ENCODE measurements around the gene OR52N2.

Gene OR52N2

DNA sequence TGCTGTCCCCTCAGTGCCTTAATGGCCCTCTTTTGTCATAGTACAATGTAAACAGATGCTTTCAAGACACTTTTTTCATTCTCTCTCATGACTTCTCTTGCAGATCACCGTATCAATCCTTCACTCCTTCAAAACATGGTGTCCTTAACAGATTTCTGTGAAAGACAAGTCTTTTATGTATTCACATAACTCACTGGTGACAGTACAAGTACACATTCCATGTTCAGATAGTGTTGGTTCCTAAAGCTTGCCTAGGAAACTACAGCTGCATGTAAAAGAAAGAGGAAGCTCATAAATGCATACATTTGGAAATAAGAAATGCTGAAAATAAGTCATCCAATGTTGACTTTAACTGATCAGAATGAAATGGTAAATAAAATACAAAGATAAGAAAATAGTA lies 38.0 kb downstream of the OR52N2 start:
- no peak overlapping the region for H3K27ac Mint-ChIP-seq
- H3K27me3 Mint-ChIP-seq: no peaks in the 10 kb centered on the region
- no peak for DNase-seq

GRCh38 chr11:5847711-5848110 lies 39.0 kb downstream of the OR52N2 start:
- Mint-ChIP-seq H3K27me3 (peaks cover 3% of the 10 kb centered on the region), H3K4me3 (no peak overlapping the region), H3K9me3 (no peaks in the 10 kb centered on the region), H3K27ac (no peak overlapping the region), H3K4me1 (no peaks in the 10 kb centered on the region)
- no peak for DNase-seq
- ATAC-seq: no peak

More for the DNA sequence above, 38.0 kb downstream of the OR52N2 start:
- no peak overlapping the region for H3K4me3 Mint-ChIP-seq
- ATAC-seq: no peak
- H3K4me1 Mint-ChIP-seq: no peaks in the 10 kb centered on the region
- no peaks in the 10 kb centered on the region for H3K9me3 Mint-ChIP-seq

- H3K27me3 Mint-ChIP-seq: peaks cover 12% of the 10 kb centered on the region
- no peaks in the 10 kb centered on the region for H3K4me1 Mint-ChIP-seq
- no peaks in the 10 kb centered on the region for H3K9me3 Mint-ChIP-seq
- H3K27ac Mint-ChIP-seq: no peak overlapping the region
- no peak for DNase-seq
- H3K4me3 Mint-ChIP-seq: no peak overlapping the region
- no peak for ATAC-seq
Measured at GRCh38 chr11:5851002-5851401, 42.3 kb downstream of the OR52N2 start.

DNA sequence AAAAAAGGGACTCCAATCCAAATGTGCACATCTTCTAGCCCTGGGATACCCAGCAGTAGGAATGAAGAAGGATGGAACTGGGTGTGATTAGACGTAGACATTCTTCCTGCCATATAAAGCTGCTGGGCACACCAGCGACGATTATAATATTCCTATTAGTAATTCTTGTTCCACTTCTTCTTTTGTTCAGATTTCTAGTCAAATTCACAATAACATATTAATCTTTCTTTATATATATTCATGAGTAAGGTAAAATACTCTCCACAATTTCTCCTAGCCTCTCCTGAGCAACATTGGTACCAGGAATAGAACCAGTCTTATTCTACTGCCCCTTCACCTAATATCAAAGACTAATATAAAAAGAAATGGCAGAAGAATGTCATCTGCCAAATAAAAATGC lies 48.9 kb downstream of the OR52N2 start, which contains the start of gene OR52E8:
TSS of gene OR52E8 (minus strand) at position 101 of the 400 bp plus-strand sequence. CDS start at position 101, 0 bp downstream.
- H3K27me3 Mint-ChIP-seq: peaks cover 18% of the 10 kb centered on the region
- H3K9me3 Mint-ChIP-seq: no peaks in the 10 kb centered on the region
- no peaks in the 10 kb centered on the region for H3K4me1 Mint-ChIP-seq
- no peak within 1 kb of the TSS for H3K4me3 Mint-ChIP-seq
- ATAC-seq (no peak), DNase-seq (no peak)
- H3K27ac Mint-ChIP-seq: no peak within 1 kb of the TSS

GRCh38 chr11:5865826-5866225 lies 57.1 kb downstream of the OR52N2 start:
- DNase-seq (no peak), ATAC-seq (no peak)
- Mint-ChIP-seq H3K4me3 (no peak overlapping the region), H3K9me3 (no peaks in the 10 kb centered on the region), H3K27ac (no peak overlapping the region), H3K4me1 (no peaks in the 10 kb centered on the region), H3K27me3 (peaks cover 24% of the 10 kb centered on the region)

All from stimulated activated naive CD8-positive, alpha-beta T cell treated with anti-CD3 and anti-CD28 coated beads, Interleukin-15, amount 100 ng/mL, for 72 hours (primary cell).